Measurements from ENCODE around the gene MROH7.
"Not testable (repeated sequence)": the region's sequence is repeated elsewhere in the genome, so short reads cannot be mapped to it uniquely, and the experiment has no call there.

Gene MROH7

GRCh38 chr1:54624466-54625464 lies 16.8 kb upstream of the MROH7 start:
- Mint-ChIP-seq H3K27me3 (peaks cover 55% of the 10 kb centered on the region), H3K36me3 (no peaks in the 10 kb centered on the region), H3K4me3 (no peak overlapping the region), H3K9me3 (no peaks in the 10 kb centered on the region), H3K4me1 (no peaks in the 10 kb centered on the region), H3K27ac (no peak overlapping the region)
- peak; percentile 15 for ATAC-seq

GRCh38 chr1:54627196-54627595 lies 14.4 kb upstream of the MROH7 start:
- Mint-ChIP-seq H3K9me3 (no peaks in the 10 kb centered on the region), H3K27ac (no peak overlapping the region), H3K4me1 (no peaks in the 10 kb centered on the region), H3K36me3 (no peaks in the 10 kb centered on the region), H3K4me3 (no peak overlapping the region), H3K27me3 (peaks cover 37% of the 10 kb centered on the region)
- ATAC-seq = no peak

GRCh38 chr1:54635804-54636203 lies 5.8 kb upstream of the MROH7 start:
- ATAC-seq, H3K4me3 Mint-ChIP-seq, H3K9me3 Mint-ChIP-seq, H3K4me1 Mint-ChIP-seq, H3K36me3 Mint-ChIP-seq, H3K27ac Mint-ChIP-seq: not testable (repeated sequence)
- H3K27me3 Mint-ChIP-seq = peaks cover 20% of the 10 kb centered on the region

GRCh38 chr1:54636461-54637446 lies 4.8 kb upstream of the MROH7 start:
- H3K9me3 Mint-ChIP-seq, H3K36me3 Mint-ChIP-seq, ATAC-seq, H3K4me1 Mint-ChIP-seq, H3K27ac Mint-ChIP-seq, H3K4me3 Mint-ChIP-seq: not testable (repeated sequence)
- H3K27me3 Mint-ChIP-seq = peaks cover 20% of the 10 kb centered on the region

GRCh38 chr1:54640361-54640760 lies 1.2 kb upstream of the MROH7 start:
- Mint-ChIP-seq H3K4me1 (no peaks in the 10 kb centered on the region), H3K9me3 (peaks cover 8% of the 10 kb centered on the region), H3K36me3 (no peaks in the 10 kb centered on the region), H3K4me3 (no peak overlapping the region), H3K27ac (no peak overlapping the region), H3K27me3 (peaks cover 20% of the 10 kb centered on the region)
- no peak for ATAC-seq

GRCh38 chr1:54643736-54644135 lies 2.1 kb downstream of the MROH7 start:
- Mint-ChIP-seq H3K4me1 (no peaks in the 10 kb centered on the region), H3K4me3 (no peak overlapping the region), H3K27me3 (peaks cover 20% of the 10 kb centered on the region), H3K27ac (no peak overlapping the region), H3K9me3 (peaks cover 8% of the 10 kb centered on the region), H3K36me3 (no peaks in the 10 kb centered on the region)
- ATAC-seq = no peak

- Mint-ChIP-seq H3K27ac (no peak overlapping the region), H3K27me3 (peaks cover 28% of the 10 kb centered on the region), H3K4me3 (no peak overlapping the region), H3K36me3 (no peaks in the 10 kb centered on the region), H3K4me1 (no peaks in the 10 kb centered on the region), H3K9me3 (peaks cover 8% of the 10 kb centered on the region)
- ATAC-seq = no peak
These were observed 4.5 kb downstream of the MROH7 start for GRCh38 chr1:54645806-54646676.

- Mint-ChIP-seq H3K4me1 (no peaks in the 10 kb centered on the region), H3K36me3 (no peaks in the 10 kb centered on the region), H3K27me3 (peaks cover 39% of the 10 kb centered on the region), H3K4me3 (no peak overlapping the region), H3K27ac (no peak overlapping the region), H3K9me3 (peaks cover under 1% of the 10 kb centered on the region)
- ATAC-seq = no peak
These were observed 7.7 kb downstream of the MROH7 start for GRCh38 chr1:54649130-54649898.

- Mint-ChIP-seq H3K4me3 (no peak overlapping the region), H3K27me3 (peaks cover 39% of the 10 kb centered on the region), H3K27ac (no peak overlapping the region), H3K9me3 (no peaks in the 10 kb centered on the region), H3K36me3 (no peaks in the 10 kb centered on the region), H3K4me1 (no peaks in the 10 kb centered on the region)
- ATAC-seq = no peak
These were observed 8.3 kb downstream of the MROH7 start for GRCh38 chr1:54649921-54650320.

GRCh38 chr1:54650417-54650816 lies 8.8 kb downstream of the MROH7 start:
- Mint-ChIP-seq H3K27ac (no peak overlapping the region), H3K9me3 (no peaks in the 10 kb centered on the region), H3K4me3 (no peak overlapping the region), H3K4me1 (no peaks in the 10 kb centered on the region), H3K27me3 (peaks cover 39% of the 10 kb centered on the region), H3K36me3 (no peaks in the 10 kb centered on the region)
- ATAC-seq = no peak

GRCh38 chr1:54651608-54652007 lies 10.0 kb downstream of the MROH7 start:
- Mint-ChIP-seq H3K9me3 (no peaks in the 10 kb centered on the region), H3K27ac (no peak overlapping the region)

GRCh38 chr1:54652168-54652567 lies 10.6 kb downstream of the MROH7 start:
- no peaks in the 10 kb centered on the region for H3K9me3 Mint-ChIP-seq
- H3K27me3 Mint-ChIP-seq = peaks cover 39% of the 10 kb centered on the region
- H3K36me3 Mint-ChIP-seq = no peaks in the 10 kb centered on the region
- H3K27ac Mint-ChIP-seq = no peak overlapping the region
- no peaks in the 10 kb centered on the region for H3K4me1 Mint-ChIP-seq
- ATAC-seq = no peak
- no peak overlapping the region for H3K4me3 Mint-ChIP-seq

More at GRCh38 chr1:54651608-54652007, 10.0 kb downstream of the MROH7 start:
- no peak overlapping the region for H3K4me3 Mint-ChIP-seq
- peaks cover 39% of the 10 kb centered on the region for H3K27me3 Mint-ChIP-seq
- no peak for ATAC-seq
- H3K36me3 Mint-ChIP-seq = no peaks in the 10 kb centered on the region
- no peaks in the 10 kb centered on the region for H3K4me1 Mint-ChIP-seq

- no peak overlapping the region for H3K4me3 Mint-ChIP-seq
- no peaks in the 10 kb centered on the region for H3K36me3 Mint-ChIP-seq
- no peak for ATAC-seq
- no peak overlapping the region for H3K27ac Mint-ChIP-seq
- H3K27me3 Mint-ChIP-seq = peaks cover 39% of the 10 kb centered on the region
- no peaks in the 10 kb centered on the region for H3K4me1 Mint-ChIP-seq
- peaks cover 3% of the 10 kb centered on the region for H3K9me3 Mint-ChIP-seq
These were observed 11.4 kb downstream of the MROH7 start for GRCh38 chr1:54653036-54653435.
